HepG2 (cell line): ENCODE results near the gene SFXN1. TPM values are rescaled to one million over a fixed set of nuclear protein-coding genes. Genes with fewer than 3 reads are reported as not detected.
"Not testable (repeated sequence)": the region's sequence is repeated elsewhere in the genome, so short reads cannot be mapped to it uniquely, and the experiment has no call there.

Experiments
- ATAC-seq: fragments of 200-7000 bp; cut with Tn5 transposase; 3 replicates; pipeline ENCODE4 v1.9.1; 2020; ENCODE audit warnings: mild to moderate bottlenecking, moderate library complexity
- BruUV-seq: library from RNA; stranded (reverse); fragments of 400-500 nt; replicated peaks from 2 replicates; lab custom pipeline; 2021; lab: Mats Ljungman, UMichigan
- CTCF ChIA-PET: fragments of 300-600 bp; formaldehyde crosslinking; extraction: SDS; loops from one replicate; lab custom pipeline; 2021; ENCODE audit warnings: low total read pairs, inconsistent platforms, low intra/inter-chr PET ratio; lab: Yijun Ruan, JAX
- POLR2A ChIA-PET: fragments of 350-600 bp; sonication (Branson Sonifier 250); formaldehyde crosslinking; loops from one replicate; lab custom pipeline; 2020; ENCODE audit warnings: antibody characterized with exemption, inconsistent platforms; lab: Yijun Ruan, JAX
- DNase-seq: peaks from one replicate; pipeline ENCODE4 v3.0.0-alpha.2; 2015; ENCODE audit warnings: low spot score
- FAIRE-seq: peaks from 3 replicates; lab custom pipeline; 2011; peaks lifted over from hg19 to GRCh38; lab: Jason Lieb, UNC
- H2AFZ ChIP-seq: one replicate; pipeline ENCODE4 v1.6.1; 2011; ENCODE audit warnings: low read length, inconsistent platforms
- H3K27ac ChIP-seq: fragments of 300-600 bp; 3 replicates; pipeline ENCODE4 v1.8.0; 2011; ENCODE audit warnings: mixed run types, mild to moderate bottlenecking, mixed read lengths, low read length, inconsistent platforms; ENCODE audit not compliant: insufficient read depth; ENCODE audit errors: extremely low read length
- H3K27me3 ChIP-seq, 2 experiments: fragments of 200-600 bp in 1 of 2; 2 replicates in 1 of 2; 3 replicates in 1 of 2; pipeline versions ENCODE4 v1.6.0 to v1.8.0; 2011; ENCODE audit warnings: low read length in 2 of 2, mild to moderate bottlenecking in 2 of 2, moderate library complexity in 2 of 2, inconsistent platforms in 1 of 2; ENCODE audit not compliant: insufficient read depth in 2 of 2, control insufficient read depth in 1 of 2
- H3K36me3 ChIP-seq, 2 experiments: fragments of 200-600 bp in 1 of 2; replicated peaks in 1 of 2; 2 replicates in 1 of 2; 3 replicates in 1 of 2; pipeline versions ENCODE4 v1.5.1 to v1.8.0; 2011; ENCODE audit warnings: low read length in 2 of 2, inconsistent platforms in 1 of 2; ENCODE audit not compliant: insufficient read depth in 2 of 2, control insufficient read depth in 1 of 2
- H3K4me1 ChIP-seq: 2 replicates; pipeline ENCODE4 v1.5.1; 2012; ENCODE audit warnings: low read length, inconsistent platforms; ENCODE audit not compliant: insufficient read depth
- H3K4me2 ChIP-seq: 2 replicates; pipeline ENCODE4 v1.6.0; 2011; ENCODE audit warnings: low read depth, low read length, inconsistent platforms
- H3K4me3 ChIP-seq, 3 experiments: fragments of 200-600 bp in 1 of 3; sonication (generic), shearing (Covaris generic) in 1 of 3; replicated peaks in 1 of 3; 2 replicates each; pipeline ENCODE4 v1.5.1; 2011 to 2016; ENCODE audit warnings: low read length in 3 of 3, inconsistent platforms in 2 of 3, low read depth in 2 of 3, mild to moderate bottlenecking in 2 of 3, control low read depth in 1 of 3, mixed read lengths in 1 of 3; ENCODE audit not compliant: insufficient read depth in 1 of 3
- H3K79me2 ChIP-seq: one replicate; pipeline ENCODE4 v1.6.1; 2011; ENCODE audit warnings: low read length, inconsistent platforms; ENCODE audit not compliant: insufficient read depth
- H3K9ac ChIP-seq: 2 replicates; pipeline ENCODE4 v1.6.0; 2011; ENCODE audit warnings: mild to moderate bottlenecking, low read depth, low read length, inconsistent platforms; ENCODE audit not compliant: insufficient read depth
- H3K9me3 ChIP-seq: 2 replicates; pipeline ENCODE4 v1.5.1; 2012; ENCODE audit warnings: mild to moderate bottlenecking, low read length
- H4K20me1 ChIP-seq: 2 replicates; pipeline ENCODE4 v1.6.0; 2011; ENCODE audit warnings: inconsistent platforms, mild to moderate bottlenecking, low read length, moderate library complexity; ENCODE audit not compliant: insufficient read depth
- ESRRA ChIP-seq: sonication (generic); formaldehyde crosslinking; IDR thresholded peaks from 2 replicates; pipeline ENCODE4 v1.5.1; 2020; ENCODE audit warnings: mild to moderate bottlenecking, low read depth, missing genetic modification reagents
- PAWR ChIP-seq: sonication (generic); formaldehyde crosslinking; IDR thresholded peaks from 2 replicates; pipeline ENCODE4 v1.4.0; 2020; ENCODE audit warnings: missing genetic modification reagents, mild to moderate bottlenecking, borderline replicate concordance
- SMAD3 ChIP-seq: sonication (generic); formaldehyde crosslinking; IDR thresholded peaks from 2 replicates; pipeline ENCODE4 v1.4.0; 2020; ENCODE audit warnings: missing genetic modification reagents
- SMC3 ChIP-seq: IDR thresholded peaks from 2 replicates; pipeline ENCODE4 v1.6.1; 2011; ENCODE audit warnings: low read length, improper control_type of control experiment
- SRSF1 ChIP-seq: fragments of 200-400 bp; formaldehyde crosslinking; optimal IDR thresholded peaks from 2 replicates; pipeline ENCODE3; 2017; ENCODE audit warnings: mild to moderate bottlenecking, low read depth, low read length, moderate library complexity
- ZMYM3 ChIP-seq: sonication (generic); formaldehyde crosslinking; IDR thresholded peaks from 2 replicates; pipeline ENCODE4 v1.5.1; 2020; ENCODE audit warnings: mild to moderate bottlenecking, missing genetic modification reagents
- ZNF367 ChIP-seq: sonication (generic); formaldehyde crosslinking; IDR thresholded peaks from 2 replicates; pipeline ENCODE4 v1.4.0; 2020; ENCODE audit warnings: missing genetic modification reagents, borderline replicate concordance
- ZNF430 ChIP-seq: sonication (generic); formaldehyde crosslinking; IDR thresholded peaks from 2 replicates; pipeline ENCODE4 v1.9.0; 2021; ENCODE audit warnings: mild to moderate bottlenecking, missing genetic modification reagents
- ZNF605 ChIP-seq: sonication (generic); formaldehyde crosslinking; IDR thresholded peaks from 2 replicates; pipeline ENCODE4 v1.8.0; 2022; ENCODE audit warnings: mild to moderate bottlenecking, missing genetic modification reagents
- ZNF75D ChIP-seq: sonication (generic); formaldehyde crosslinking; IDR thresholded peaks from 2 replicates; pipeline ENCODE4 v1.8.1; 2023; ENCODE audit warnings: missing genetic modification reagents, mild to moderate bottlenecking, borderline replicate concordance
- WGBS: methylation state at CpG from one replicate; pipeline ENCODE4 v1.1.6; 2017; ENCODE audit warnings: low lambda C conversion rate; 5-methylcytosine and 5-hydroxymethylcytosine counted together
- in situ Hi-C: cut with HindIII; loops from 2 replicates; pipeline ENCODE4 v1.10.0; 2017; ENCODE audit warnings: low pct_unique_long_range_greater_than_20kb; ENCODE audit not compliant: extremely low pct_ligation_motif_present
- intact Hi-C: fragments of 100-400 bp; cut with micrococcal nuclease; formaldehyde crosslinking; loops from one replicate; pipeline ENCODE4 v1.10.0; 2022; ENCODE audit not compliant: unreplicated experiment
- polyA plus RNA-seq, 8 experiments: library from polyadenylated mRNA; depleted of rRNA in 3 of 8; stranded (reverse) in 7 of 8; unstranded in 1 of 8; fragments of >200 nt; fragmentation: Illumina TruSeq in 4 of 8; extraction: Trizol in 4 of 8; gene quantifications; 2 replicates each; pipeline versions ENCODE4 v1.2.1 to v1.2.3, GENCODE V29; 2011 to 2016; ENCODE audit warnings: low read depth in 4 of 8, missing spikeins in 1 of 8, mixed read lengths in 1 of 8; ENCODE audit not compliant: insufficient read depth in 1 of 8
- total RNA-seq, 5 experiments: library from RNA; depleted of rRNA; stranded (reverse); fragments of >200 nt; fragmentation: Illumina TruSeq; extraction: Trizol; gene quantifications; 2 replicates each; pipeline ENCODE4 v1.2.3, GENCODE V29; 2016; ENCODE audit warnings: low read depth in 1 of 5
- TF ChIP-seq, protein P1 (sequence below): sonication (generic); formaldehyde crosslinking; IDR thresholded peaks from 2 replicates; pipeline ENCODE4 v1.8.1; 2023; ENCODE audit warnings: missing genetic modification reagents, mild to moderate bottlenecking, borderline replicate concordance
- TF ChIP-seq, protein P2 (sequence below): sonication (generic); formaldehyde crosslinking; IDR thresholded peaks from 2 replicates; pipeline ENCODE4 v1.4.0; 2020; ENCODE audit warnings: missing genetic modification reagents
- TF ChIP-seq, protein P3 (sequence below): sonication (generic); formaldehyde crosslinking; IDR thresholded peaks from 2 replicates; pipeline ENCODE4 v1.9.0; 2022; ENCODE audit warnings: low read depth, missing genetic modification reagents
- TF ChIP-seq, protein P4 (sequence below): sonication (generic); formaldehyde crosslinking; IDR thresholded peaks from 2 replicates; pipeline ENCODE4 v1.4.0; 2020; ENCODE audit warnings: mild to moderate bottlenecking, missing genetic modification reagents

Gene SFXN1
- total and polyA plus RNA-seq, 2 of the 13 experiments (the other 11 are each of a cell fraction or from before 2014, with no cell fraction given), result 122 to 135 TPM

DNA sequence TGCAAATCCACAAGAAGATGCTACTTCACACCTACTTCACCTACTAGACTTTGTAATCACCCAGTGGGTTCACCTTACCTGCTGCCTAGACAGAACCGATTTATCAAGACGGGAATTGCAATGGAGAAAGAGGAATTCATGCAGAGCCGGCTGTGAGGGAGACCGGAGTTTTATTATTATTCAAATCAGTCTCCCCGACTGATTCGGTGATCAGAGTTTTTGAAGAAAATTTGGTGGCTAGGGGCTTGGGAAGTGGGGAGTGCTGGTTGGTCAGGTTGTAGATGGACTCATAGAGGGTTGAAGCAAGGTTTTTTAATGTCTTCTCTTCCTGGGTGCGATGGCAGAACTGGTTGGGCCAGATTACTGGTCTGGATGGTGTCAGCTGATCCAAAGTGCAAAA, 23.4 kb downstream of the SFXN1 start:
- in situ Hi-C loops, result no loop called here
- ChIA-PET POLR2A (no interaction called here), CTCF (no interaction called here)
- Histone ChIP-seq H3K4me3 (no peak overlapping the region), H3K9me3 (no peaks in the 10 kb centered on the region), H3K27ac (no peak overlapping the region), H3K27me3 (no peaks in the 10 kb centered on the region), H2AFZ (no peak overlapping the region), H4K20me1 (peaks cover under 1% of the 10 kb centered on the region), H3K79me2 (peaks cover 3% of the 10 kb centered on the region), H3K4me2 (no peak overlapping the region), H3K9ac (no peak overlapping the region), H3K4me1 (no peaks in the 10 kb centered on the region), H3K36me3 (peaks cover 10 to 56% of the 10 kb centered on the region in 2 experiments)
- DNase-seq (no peak), ATAC-seq (no peak), FAIRE-seq (no peak)
- 97% methylated on average over 7 of the region's 7 CpGs for WGBS
- BruUV-seq, result no TSS peak
- TF ChIP-seq ESRRA (CRISPR knock-in tag), result no peak
- TF ChIP-seq, protein P1, sequence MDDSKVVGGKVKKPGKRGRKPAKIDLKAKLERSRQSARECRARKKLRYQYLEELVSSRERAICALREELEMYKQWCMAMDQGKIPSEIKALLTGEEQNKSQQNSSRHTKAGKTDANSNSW (CRISPR knock-in tag), result no peak
- TF ChIP-seq ZNF430 (CRISPR knock-in tag), result no peak
- TF ChIP-seq ZMYM3, result no peak
- no peak for TF ChIP-seq PAWR
- TF ChIP-seq SRSF1, result no peak
- no peak for TF ChIP-seq ZNF367 (CRISPR knock-in tag)
- TF ChIP-seq ZNF605 (CRISPR knock-in tag), result no peak
- TF ChIP-seq, protein P2, sequence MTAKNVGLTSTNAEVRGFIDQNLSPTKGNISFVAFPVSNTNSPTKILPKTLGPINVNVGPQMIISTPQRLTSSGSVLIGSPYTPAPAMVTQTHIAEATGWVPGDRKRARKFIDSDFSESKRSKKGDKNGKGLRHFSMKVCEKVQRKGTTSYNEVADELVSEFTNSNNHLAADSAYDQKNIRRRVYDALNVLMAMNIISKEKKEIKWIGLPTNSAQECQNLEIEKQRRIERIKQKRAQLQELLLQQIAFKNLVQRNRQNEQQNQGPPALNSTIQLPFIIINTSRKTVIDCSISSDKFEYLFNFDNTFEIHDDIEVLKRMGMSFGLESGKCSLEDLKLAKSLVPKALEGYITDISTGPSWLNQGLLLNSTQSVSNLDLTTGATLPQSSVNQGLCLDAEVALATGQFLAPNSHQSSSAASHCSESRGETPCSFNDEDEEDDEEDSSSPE (CRISPR knock-in tag), result no peak
- TF ChIP-seq SMAD3 (CRISPR knock-in tag), result no peak
- TF ChIP-seq, protein P3, sequence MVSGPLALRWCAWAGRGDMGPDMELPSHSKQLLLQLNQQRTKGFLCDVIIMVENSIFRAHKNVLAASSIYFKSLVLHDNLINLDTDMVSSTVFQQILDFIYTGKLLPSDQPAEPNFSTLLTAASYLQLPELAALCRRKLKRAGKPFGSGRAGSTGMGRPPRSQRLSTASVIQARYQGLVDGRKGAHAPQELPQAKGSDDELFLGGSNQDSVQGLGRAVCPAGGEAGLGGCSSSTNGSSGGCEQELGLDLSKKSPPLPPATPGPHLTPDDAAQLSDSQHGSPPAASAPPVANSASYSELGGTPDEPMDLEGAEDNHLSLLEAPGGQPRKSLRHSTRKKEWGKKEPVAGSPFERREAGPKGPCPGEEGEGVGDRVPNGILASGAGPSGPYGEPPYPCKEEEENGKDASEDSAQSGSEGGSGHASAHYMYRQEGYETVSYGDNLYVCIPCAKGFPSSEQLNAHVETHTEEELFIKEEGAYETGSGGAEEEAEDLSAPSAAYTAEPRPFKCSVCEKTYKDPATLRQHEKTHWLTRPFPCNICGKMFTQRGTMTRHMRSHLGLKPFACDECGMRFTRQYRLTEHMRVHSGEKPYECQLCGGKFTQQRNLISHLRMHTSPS (CRISPR knock-in tag), result no peak
- no peak for TF ChIP-seq ZNF75D (CRISPR knock-in tag)
- TF ChIP-seq, protein P4, sequence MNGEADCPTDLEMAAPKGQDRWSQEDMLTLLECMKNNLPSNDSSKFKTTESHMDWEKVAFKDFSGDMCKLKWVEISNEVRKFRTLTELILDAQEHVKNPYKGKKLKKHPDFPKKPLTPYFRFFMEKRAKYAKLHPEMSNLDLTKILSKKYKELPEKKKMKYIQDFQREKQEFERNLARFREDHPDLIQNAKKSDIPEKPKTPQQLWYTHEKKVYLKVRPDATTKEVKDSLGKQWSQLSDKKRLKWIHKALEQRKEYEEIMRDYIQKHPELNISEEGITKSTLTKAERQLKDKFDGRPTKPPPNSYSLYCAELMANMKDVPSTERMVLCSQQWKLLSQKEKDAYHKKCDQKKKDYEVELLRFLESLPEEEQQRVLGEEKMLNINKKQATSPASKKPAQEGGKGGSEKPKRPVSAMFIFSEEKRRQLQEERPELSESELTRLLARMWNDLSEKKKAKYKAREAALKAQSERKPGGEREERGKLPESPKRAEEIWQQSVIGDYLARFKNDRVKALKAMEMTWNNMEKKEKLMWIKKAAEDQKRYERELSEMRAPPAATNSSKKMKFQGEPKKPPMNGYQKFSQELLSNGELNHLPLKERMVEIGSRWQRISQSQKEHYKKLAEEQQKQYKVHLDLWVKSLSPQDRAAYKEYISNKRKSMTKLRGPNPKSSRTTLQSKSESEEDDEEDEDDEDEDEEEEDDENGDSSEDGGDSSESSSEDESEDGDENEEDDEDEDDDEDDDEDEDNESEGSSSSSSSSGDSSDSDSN, result no peak
- no peak for TF ChIP-seq SMC3
- intact Hi-C loops, result no loop called here

DNA sequence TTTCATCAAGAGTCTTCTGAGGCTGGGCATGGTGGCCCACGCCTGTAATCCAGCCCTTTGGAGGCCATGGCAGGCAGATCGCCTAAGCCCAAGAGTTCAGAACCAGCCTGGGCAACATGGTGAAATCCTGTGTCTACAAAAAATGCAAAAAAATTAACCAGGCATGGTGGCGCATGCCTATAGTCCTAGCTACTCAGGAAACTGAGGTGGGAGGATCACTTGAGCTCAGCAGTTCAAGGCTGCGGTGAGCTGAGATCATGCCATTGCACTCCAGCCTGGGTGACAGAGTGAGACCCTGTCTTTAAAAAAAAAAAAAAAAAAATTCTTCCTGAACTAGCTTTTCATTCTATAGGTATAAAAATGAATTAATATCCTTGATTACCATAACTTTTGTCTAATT, 29.3 kb downstream of the SFXN1 start:
- ATAC-seq, H2AFZ ChIP-seq, H3K27me3 ChIP-seq, H3K9ac ChIP-seq, CTCF ChIA-PET, DNase-seq, H3K27ac ChIP-seq, H3K4me2 ChIP-seq, H3K79me2 ChIP-seq, H3K4me3 ChIP-seq, BruUV-seq, in situ Hi-C loops, FAIRE-seq, H3K9me3 ChIP-seq, intact Hi-C loops, POLR2A ChIA-PET, H3K4me1 ChIP-seq: not testable (repeated sequence)
- Histone ChIP-seq H3K36me3 (peaks cover 20 to 66% of the 10 kb centered on the region in 2 experiments), H4K20me1 (peaks cover 12% of the 10 kb centered on the region)
- WGBS, result 88% methylated on average over 4 of the region's 4 CpGs
